WERI-Rb-1 (cell line): ENCODE measurements around the gene PRKCZ.

Experiments
- DNase-seq: peaks from one replicate; pipeline ENCODE4 v3.0.0-alpha.2; 2020
- H3K27ac ChIP-seq: fragments of 250-450 bp; sonication (Bioruptor Pico); 2 replicates; pipeline ENCODE4 v1.5.1; 2020; ENCODE audit warnings: mild to moderate bottlenecking, moderate library complexity
- H3K27me3 ChIP-seq: fragments of 250-450 bp; sonication (Bioruptor Pico); 2 replicates; pipeline ENCODE4 v1.5.1; 2021; ENCODE audit warnings: mild to moderate bottlenecking, low read depth, moderate library complexity; ENCODE audit not compliant: insufficient read depth, severe bottlenecking
- H3K36me3 ChIP-seq: fragments of 250-450 bp; sonication (Bioruptor Pico); 2 replicates; pipeline ENCODE4 v1.5.1; 2020; ENCODE audit warnings: mild to moderate bottlenecking, moderate library complexity
- H3K4me3 ChIP-seq: 2 replicates; pipeline ENCODE4 v1.5.1; 2011; ENCODE audit warnings: low read depth, mild to moderate bottlenecking, control low read depth, low read length
- H3K9me3 ChIP-seq: fragments of 250-450 bp; sonication (Bioruptor Pico); 2 replicates; pipeline ENCODE4 v1.5.1; 2021; ENCODE audit warnings: mild to moderate bottlenecking, moderate library complexity; ENCODE audit not compliant: severe bottlenecking
- TF ChIP-seq, protein P1 (sequence below): IDR thresholded peaks from 2 replicates; pipeline ENCODE4 v1.5.1; 2011; ENCODE audit warnings: low read depth, mild to moderate bottlenecking, control low read depth, inconsistent platforms, low read length

The PRKCZ gene

DNA sequence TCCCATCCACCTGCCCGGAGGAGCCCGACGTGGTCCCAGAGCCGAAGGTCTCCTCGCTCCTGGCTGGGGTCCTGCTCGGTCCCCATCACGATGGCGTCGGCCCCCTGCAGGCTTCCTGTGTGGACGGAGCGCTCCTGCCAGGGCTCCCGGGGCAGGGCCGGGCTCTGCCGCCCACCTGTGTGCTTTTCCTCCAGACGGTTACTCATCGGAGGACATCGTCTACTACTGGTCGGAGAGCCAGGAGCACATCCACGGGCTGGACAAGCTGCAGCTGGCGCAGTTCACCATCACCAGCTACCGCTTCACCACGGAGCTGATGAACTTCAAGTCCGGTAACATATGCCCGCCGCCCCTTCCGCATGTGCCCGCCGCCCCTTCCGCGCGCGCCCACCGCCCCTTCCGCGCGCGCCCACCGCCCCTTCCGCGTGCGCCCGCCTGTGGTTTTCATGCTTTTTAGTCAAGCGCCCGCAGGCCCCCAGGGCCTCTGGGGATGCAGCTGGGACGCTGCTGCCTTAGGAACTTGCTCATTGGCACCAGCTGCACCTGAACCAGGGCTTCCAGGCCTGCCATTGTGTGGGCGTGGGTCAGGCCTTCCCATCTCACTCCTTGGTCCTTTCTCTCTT, 22.1 kb upstream of the PRKCZ start:
- DNase-seq, result no peak
- Histone ChIP-seq H3K9me3 (no peaks in the 10 kb centered on the region), H3K4me3 (no peak overlapping the region), H3K27me3 (no peaks in the 10 kb centered on the region), H3K27ac (no peak overlapping the region), H3K36me3 (no peaks in the 10 kb centered on the region)
- TF ChIP-seq, protein P1, sequence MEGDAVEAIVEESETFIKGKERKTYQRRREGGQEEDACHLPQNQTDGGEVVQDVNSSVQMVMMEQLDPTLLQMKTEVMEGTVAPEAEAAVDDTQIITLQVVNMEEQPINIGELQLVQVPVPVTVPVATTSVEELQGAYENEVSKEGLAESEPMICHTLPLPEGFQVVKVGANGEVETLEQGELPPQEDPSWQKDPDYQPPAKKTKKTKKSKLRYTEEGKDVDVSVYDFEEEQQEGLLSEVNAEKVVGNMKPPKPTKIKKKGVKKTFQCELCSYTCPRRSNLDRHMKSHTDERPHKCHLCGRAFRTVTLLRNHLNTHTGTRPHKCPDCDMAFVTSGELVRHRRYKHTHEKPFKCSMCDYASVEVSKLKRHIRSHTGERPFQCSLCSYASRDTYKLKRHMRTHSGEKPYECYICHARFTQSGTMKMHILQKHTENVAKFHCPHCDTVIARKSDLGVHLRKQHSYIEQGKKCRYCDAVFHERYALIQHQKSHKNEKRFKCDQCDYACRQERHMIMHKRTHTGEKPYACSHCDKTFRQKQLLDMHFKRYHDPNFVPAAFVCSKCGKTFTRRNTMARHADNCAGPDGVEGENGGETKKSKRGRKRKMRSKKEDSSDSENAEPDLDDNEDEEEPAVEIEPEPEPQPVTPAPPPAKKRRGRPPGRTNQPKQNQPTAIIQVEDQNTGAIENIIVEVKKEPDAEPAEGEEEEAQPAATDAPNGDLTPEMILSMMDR, result no peak

DNA sequence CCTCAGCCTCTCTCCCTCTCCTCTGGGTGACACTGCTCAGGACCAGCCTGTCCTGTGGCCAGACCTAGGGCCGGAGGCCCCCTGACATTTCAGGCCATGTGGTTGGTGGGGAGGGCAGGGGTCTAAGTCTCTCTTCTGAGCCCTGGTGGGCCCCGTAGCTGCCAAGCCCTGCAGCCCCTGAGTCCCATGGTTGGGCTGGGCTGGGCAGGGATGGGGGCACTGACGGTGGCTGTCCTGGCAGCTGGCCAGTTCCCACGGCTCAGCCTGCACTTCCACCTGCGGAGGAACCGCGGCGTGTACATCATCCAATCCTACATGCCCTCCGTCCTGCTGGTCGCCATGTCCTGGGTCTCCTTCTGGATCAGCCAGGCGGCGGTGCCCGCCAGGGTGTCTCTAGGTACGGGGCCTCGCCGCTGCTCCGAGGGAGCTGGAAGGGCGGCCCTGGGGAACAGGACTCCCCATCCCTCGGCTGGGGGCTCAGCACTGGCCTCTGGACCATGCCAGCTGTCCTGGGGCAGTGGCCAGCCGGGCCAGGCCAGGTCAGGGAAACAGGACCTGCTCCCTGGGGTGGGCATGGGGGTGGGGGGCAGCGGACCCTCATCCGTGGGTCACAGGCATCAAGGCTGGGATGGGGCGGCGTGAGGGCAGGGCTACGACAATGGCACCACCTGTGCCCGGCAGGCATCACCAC, 21.2 kb upstream of the PRKCZ start:
- no peak for DNase-seq
- H3K4me3 ChIP-seq, result no peak overlapping the region
- no peaks in the 10 kb centered on the region for H3K9me3 ChIP-seq
- no peaks in the 10 kb centered on the region for H3K36me3 ChIP-seq
- TF ChIP-seq, protein P1, result no peak
- no peaks in the 10 kb centered on the region for H3K27me3 ChIP-seq
- no peak overlapping the region for H3K27ac ChIP-seq

GRCh38 chr1:2029561-2029960, 20.6 kb upstream of the PRKCZ start:
- Histone ChIP-seq H3K27me3 (no peaks in the 10 kb centered on the region), H3K27ac (no peak overlapping the region)

DNA sequence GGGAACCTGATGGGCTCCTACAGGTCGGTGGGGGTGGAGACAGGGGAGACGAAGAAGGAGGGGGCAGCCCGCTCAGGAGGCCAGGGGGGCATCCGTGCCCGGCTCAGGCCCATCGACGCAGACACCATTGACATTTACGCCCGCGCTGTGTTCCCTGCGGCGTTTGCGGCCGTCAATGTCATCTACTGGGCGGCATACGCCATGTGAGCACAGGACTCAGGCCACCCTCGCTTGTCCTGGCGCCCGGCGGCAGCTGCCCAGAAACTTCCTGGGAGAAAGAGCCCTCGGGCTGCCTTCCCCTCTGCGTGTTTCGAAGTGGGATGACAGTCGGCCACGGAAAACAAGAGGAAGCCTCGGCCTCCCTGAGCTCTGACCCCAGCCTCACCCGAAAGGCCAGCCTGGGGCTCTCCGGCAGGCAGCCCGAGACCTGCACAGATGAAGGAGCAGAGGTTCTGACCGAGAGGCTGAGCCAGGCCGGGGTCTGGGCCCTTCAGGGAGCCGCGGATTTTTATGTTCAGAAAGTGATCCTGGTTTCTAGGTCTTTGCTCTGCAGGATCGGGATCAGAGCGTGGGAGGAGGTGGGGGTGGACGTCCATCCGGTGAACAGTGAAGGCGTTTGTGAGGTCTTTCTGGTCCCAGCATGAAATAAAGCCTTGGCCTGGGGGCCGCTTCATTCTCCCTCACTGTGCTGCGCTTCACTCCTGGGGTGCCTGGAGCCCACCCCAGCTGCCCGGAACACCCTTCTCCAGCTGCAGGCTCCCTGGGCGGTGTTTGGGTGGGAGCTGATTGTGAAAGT, 19.9 kb upstream of the PRKCZ start:
- Histone ChIP-seq H3K27me3 (no peaks in the 10 kb centered on the region), H3K9me3 (no peaks in the 10 kb centered on the region), H3K36me3 (no peaks in the 10 kb centered on the region), H3K27ac (no peak overlapping the region), H3K4me3 (no peak overlapping the region)
- TF ChIP-seq, protein P1, result no peak
- no peak for DNase-seq

More at GRCh38 chr1:2029561-2029960, 20.6 kb upstream of the PRKCZ start:
- no peaks in the 10 kb centered on the region for H3K9me3 ChIP-seq
- TF ChIP-seq, protein P1, result no peak
- no peaks in the 10 kb centered on the region for H3K36me3 ChIP-seq
- no peak overlapping the region for H3K4me3 ChIP-seq
- DNase-seq, result no peak

DNA sequence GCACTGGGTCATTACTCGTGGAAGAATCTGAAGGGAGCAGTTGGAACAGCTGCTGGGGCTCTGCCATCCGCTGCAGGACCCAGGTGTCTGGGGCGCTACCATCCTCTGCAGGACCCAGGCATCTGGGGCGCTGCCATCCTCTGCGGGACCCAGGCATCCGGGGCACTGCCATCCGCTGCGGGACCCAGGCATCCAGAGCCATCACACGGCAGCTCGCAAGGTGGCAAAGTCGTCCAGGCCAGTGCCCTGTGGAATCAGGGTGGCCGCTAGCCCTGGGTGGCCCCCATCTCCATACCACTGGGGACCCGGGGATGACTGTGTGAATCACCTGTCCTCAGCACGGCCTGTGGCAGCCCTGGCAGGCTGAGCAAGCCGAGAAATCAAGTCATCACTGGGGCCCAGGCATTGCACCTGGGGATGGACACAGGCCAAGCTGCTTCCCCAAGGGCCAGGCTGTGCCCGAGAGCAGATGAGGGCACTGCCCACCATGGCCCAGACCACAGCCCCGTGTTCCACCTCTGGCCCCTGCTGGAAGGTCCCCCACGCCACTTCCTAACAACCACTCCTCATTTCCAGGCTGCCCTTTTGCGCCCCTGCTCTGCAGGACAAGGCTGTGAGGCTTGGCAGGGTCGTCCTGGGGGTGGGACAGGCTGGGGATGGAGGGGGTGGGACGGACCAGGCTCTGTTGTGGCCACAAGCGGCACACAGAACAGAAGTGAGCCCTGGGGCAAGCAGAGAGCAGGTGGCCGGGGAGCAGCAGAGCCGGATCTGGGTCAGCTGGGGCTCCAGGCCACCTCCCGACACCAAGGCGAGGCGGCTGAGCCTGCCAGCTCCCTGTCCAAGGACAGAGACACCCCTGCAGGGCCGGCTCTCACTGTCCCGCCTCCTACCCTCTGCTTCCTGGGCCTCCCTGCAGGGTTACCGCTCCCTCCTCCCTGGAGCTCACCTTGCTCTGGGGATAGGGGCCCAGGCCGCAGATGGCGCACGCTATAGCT, 18.4 kb upstream of the PRKCZ start:
- Histone ChIP-seq H3K9me3 (no peaks in the 10 kb centered on the region), H3K4me3 (no peak overlapping the region), H3K36me3 (no peaks in the 10 kb centered on the region), H3K27me3 (no peaks in the 10 kb centered on the region), H3K27ac (no peak overlapping the region)
- TF ChIP-seq, protein P1, result no peak
- DNase-seq, result peak; percentile 39
